CD4-positive, alpha-beta T cell (primary cell): Measurements from ENCODE around the gene AADAT. TPM values are rescaled to one million over a fixed set of nuclear protein-coding genes. Genes with fewer than 3 reads are reported as not detected.

Experiments
- ATAC-seq: fragments of 200-7000 bp; cut with Tn5 transposase; one replicate; pipeline ENCODE4 v1.10.0; 2022; ENCODE audit warnings: mild to moderate bottlenecking; ENCODE audit not compliant: poor library complexity
- CTCF ChIA-PET: fragments of 350-600 bp; sonication (Branson Sonifier 250); formaldehyde crosslinking; loops from one replicate; lab custom pipeline; 2021; ENCODE audit warnings: antibody characterized with exemption, inconsistent platforms; lab: Charles Lee
- POLR2A ChIA-PET: fragments of 350-600 bp; sonication (Branson Sonifier 250); formaldehyde crosslinking; loops from one replicate; lab custom pipeline; 2021; ENCODE audit warnings: antibody characterized with exemption, inconsistent platforms; lab: Charles Lee
- DNase-seq, 14 experiments: peaks; one replicate each; pipeline ENCODE4 v3.0.0-alpha.2; 2013 to 2020; ENCODE audit warnings: mixed read lengths in 2 of 14
- H3K27ac ChIP-seq, 2 donors: one replicate each; pipeline versions ENCODE4 v1.5.1 to v1.7.0; 2013; ENCODE audit warnings: low read length in 2 of 2, low read depth in 1 of 2, mild to moderate bottlenecking in 1 of 2
- H3K27me3 ChIP-seq, 2 experiments: 1 replicate in 1 of 2; 2 replicates in 1 of 2; pipeline versions ENCODE4 v1.6.1 to v1.7.0; 2013; ENCODE audit warnings: low read length in 2 of 2, control low read depth in 1 of 2, mild to moderate bottlenecking in 1 of 2, moderate library complexity in 1 of 2; ENCODE audit not compliant: insufficient read depth in 2 of 2, control insufficient read depth in 1 of 2
- H3K36me3 ChIP-seq: one replicate; pipeline ENCODE4 v1.6.1; 2013; ENCODE audit warnings: low read length, control low read depth; ENCODE audit not compliant: insufficient read depth
- H3K4me1 ChIP-seq: one replicate; pipeline ENCODE4 v1.6.1; 2013; ENCODE audit warnings: low read length, control low read depth; ENCODE audit not compliant: insufficient read depth
- H3K4me3 ChIP-seq: one replicate; pipeline ENCODE4 v1.5.1; 2013; ENCODE audit warnings: mild to moderate bottlenecking, low read length, moderate library complexity
- H3K9me3 ChIP-seq, 2 experiments: 1 replicate in 1 of 2; 2 replicates in 1 of 2; pipeline versions ENCODE4 v1.6.1 to v1.7.0; 2013; ENCODE audit warnings: low read length in 2 of 2, mild to moderate bottlenecking in 2 of 2, control low read depth in 1 of 2, moderate library complexity in 1 of 2; ENCODE audit not compliant: control insufficient read depth in 1 of 2, insufficient read depth in 1 of 2
- H3K27ac Mint-ChIP-seq: one replicate; pipeline ENCODE4 v1.8.0; 2020; ENCODE audit warnings: mixed read lengths
- H3K27me3 Mint-ChIP-seq: one replicate; pipeline ENCODE4 v1.8.0; 2021; ENCODE audit warnings: mixed read lengths
- H3K36me3 Mint-ChIP-seq: one replicate; pipeline ENCODE4 v1.8.0; 2021; ENCODE audit warnings: low read depth, mixed read lengths
- H3K4me1 Mint-ChIP-seq: one replicate; pipeline ENCODE4 v1.8.0; 2021; ENCODE audit warnings: low read depth, mixed read lengths
- H3K4me3 Mint-ChIP-seq: one replicate; pipeline ENCODE4 v1.8.0; 2020; ENCODE audit warnings: mild to moderate bottlenecking, mixed read lengths
- H3K9me3 Mint-ChIP-seq: one replicate; pipeline ENCODE4 v1.8.0; 2020; ENCODE audit warnings: mixed read lengths
- intact Hi-C, 2 experiments: fragments of 100-400 bp; cut with DNase I in 1 of 2; cut with micrococcal nuclease in 1 of 2; formaldehyde crosslinking; loops; one replicate each; pipeline versions ENCODE4 v1.15.1 to v1.9.0; 2023 to 2025; cut with DNase I, micrococcal nuclease
- total RNA-seq, 174 experiments: library from RNA in 2 of 174; stranded (reverse) in 2 of 174; gene quantifications; one replicate each; pipeline ENCODE4 v1.2.3 and lab custom pipeline; 2021 to 2026
- TF ChIP-seq, protein P1 (sequence below): fragments of 200-600 bp; IDR thresholded peaks from one replicate; pipeline ENCODE4 v1.8.0; 2022; ENCODE audit warnings: antibody characterized with exemption, mild to moderate bottlenecking

AADAT gene
- total RNA-seq, 2 experiments from 2014 or later = not detected

DNA sequence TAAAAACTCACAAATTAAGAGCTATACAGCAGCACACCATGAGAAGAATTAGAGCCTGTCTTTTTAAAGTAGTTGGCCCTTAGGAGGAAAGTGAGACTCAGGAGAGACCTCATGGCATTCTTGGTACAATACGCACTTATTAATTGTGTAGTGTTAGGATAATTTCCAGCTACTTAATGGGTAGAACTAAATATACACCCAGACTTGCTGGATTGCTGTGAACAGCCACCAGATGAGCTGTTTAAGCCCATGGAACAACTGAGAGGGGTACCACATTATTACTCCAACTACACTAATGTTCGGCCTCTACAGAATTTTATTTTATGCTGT is 77.2 kb downstream of the AADAT start:
- Mint-ChIP-seq H3K4me3 (no peak overlapping the region), H3K36me3 (no peaks in the 10 kb centered on the region), H3K9me3 (no peaks in the 10 kb centered on the region), H3K27ac (no peak overlapping the region), H3K4me1 (peaks cover 10% of the 10 kb centered on the region), H3K27me3 (peaks cover 13% of the 10 kb centered on the region)
- H3K36me3 ChIP-seq = no peaks in the 10 kb centered on the region
- DNase-seq = no peak
- TF ChIP-seq, protein P1, sequence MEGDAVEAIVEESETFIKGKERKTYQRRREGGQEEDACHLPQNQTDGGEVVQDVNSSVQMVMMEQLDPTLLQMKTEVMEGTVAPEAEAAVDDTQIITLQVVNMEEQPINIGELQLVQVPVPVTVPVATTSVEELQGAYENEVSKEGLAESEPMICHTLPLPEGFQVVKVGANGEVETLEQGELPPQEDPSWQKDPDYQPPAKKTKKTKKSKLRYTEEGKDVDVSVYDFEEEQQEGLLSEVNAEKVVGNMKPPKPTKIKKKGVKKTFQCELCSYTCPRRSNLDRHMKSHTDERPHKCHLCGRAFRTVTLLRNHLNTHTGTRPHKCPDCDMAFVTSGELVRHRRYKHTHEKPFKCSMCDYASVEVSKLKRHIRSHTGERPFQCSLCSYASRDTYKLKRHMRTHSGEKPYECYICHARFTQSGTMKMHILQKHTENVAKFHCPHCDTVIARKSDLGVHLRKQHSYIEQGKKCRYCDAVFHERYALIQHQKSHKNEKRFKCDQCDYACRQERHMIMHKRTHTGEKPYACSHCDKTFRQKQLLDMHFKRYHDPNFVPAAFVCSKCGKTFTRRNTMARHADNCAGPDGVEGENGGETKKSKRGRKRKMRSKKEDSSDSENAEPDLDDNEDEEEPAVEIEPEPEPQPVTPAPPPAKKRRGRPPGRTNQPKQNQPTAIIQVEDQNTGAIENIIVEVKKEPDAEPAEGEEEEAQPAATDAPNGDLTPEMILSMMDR = no peak
- POLR2A ChIA-PET = no interaction called here
- CTCF ChIA-PET = no interaction called here
- no peaks in the 10 kb centered on the region for H3K4me1 ChIP-seq
- H3K27ac ChIP-seq = no peak overlapping the region
- H3K4me3 ChIP-seq = no peak overlapping the region
- intact Hi-C loops = no loop called here
- H3K27me3 ChIP-seq = no peaks in the 10 kb centered on the region
- ATAC-seq = no peak
- no peaks in the 10 kb centered on the region for H3K9me3 ChIP-seq

DNA sequence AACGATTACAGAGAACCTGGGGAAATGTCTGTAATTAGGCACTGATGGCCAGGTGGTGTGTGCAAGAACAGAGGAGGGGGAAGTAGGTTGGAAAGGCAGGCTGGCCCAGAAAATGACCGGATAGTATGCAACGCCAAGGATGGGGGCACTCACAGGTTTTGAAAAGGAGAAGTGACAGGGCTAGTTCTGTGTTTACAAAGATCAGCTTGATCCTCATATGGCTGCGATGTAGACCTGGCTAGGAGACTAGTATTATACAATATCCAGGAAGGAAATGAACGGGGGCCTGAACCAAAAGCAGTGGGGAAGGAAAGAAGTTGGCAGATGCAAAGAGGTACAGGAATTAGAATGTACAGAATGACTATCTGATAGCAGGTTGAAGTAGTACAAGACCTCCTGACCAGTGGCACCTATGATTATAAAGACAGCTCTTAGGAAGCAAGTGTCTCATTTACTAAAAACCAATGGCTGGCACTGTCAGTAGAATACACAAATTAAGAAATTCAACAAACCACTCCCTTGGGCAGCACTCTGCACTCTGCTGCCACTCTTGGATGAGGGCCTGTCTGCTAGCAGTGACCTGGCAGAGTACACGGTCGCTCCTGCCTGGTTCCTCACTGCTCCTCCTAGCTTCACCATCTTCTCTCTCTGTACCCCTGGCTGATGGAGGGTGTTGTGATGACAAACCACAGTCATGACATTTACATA is 77.7 kb downstream of the AADAT start:
- POLR2A ChIA-PET = no interaction called here

More for the DNA sequence above, 77.7 kb downstream of the AADAT start:
- H3K4me3 Mint-ChIP-seq = no peak overlapping the region
- no peaks in the 10 kb centered on the region for H3K36me3 ChIP-seq
- no peak overlapping the region for H3K27ac Mint-ChIP-seq
- no peaks in the 10 kb centered on the region for H3K27me3 ChIP-seq
- DNase-seq (no peak), ATAC-seq (no peak)
- H3K9me3 Mint-ChIP-seq = no peaks in the 10 kb centered on the region
- H3K36me3 Mint-ChIP-seq = no peaks in the 10 kb centered on the region
- no peaks in the 10 kb centered on the region for H3K9me3 ChIP-seq
- H3K4me1 Mint-ChIP-seq = peaks cover 10% of the 10 kb centered on the region
- TF ChIP-seq, protein P1 = no peak
- intact Hi-C loops = no loop called here
- no peaks in the 10 kb centered on the region for H3K4me1 ChIP-seq
- CTCF ChIA-PET = no interaction called here
- no peak overlapping the region for H3K27ac ChIP-seq
- H3K4me3 ChIP-seq = no peak overlapping the region
- peaks cover 13% of the 10 kb centered on the region for H3K27me3 Mint-ChIP-seq

Other genes with a start within 250 kb of the AADAT start
- 1 to 10 TPM in 1 of 2 experiments, under 1 TPM in 1; 0.59 to 1.3 TPM for gene MFAP3L, start 63.6 kb downstream of the AADAT start, total RNA-seq